ENCODE results near the gene INTS15. TPM values are rescaled to one million over a fixed set of nuclear protein-coding genes. Genes with fewer than 3 reads are reported as not detected.
A peak's percentile ranks its signal among the peaks of the same experiment; 100 is the strongest.
"Not testable (repeated sequence)": the region's sequence is repeated elsewhere in the genome, so short reads cannot be mapped to it uniquely, and the experiment has no call there.

INTS15 gene
- total RNA-seq, 1 donor from 2014 or later = 26.2 TPM

GRCh38 chr7:6616854-6617643 lies 27.2 kb downstream of the INTS15 start:
- DNase-seq (ENCODE audit: low read depth) = no peak

GRCh38 chr7:6618621-6619020 lies 28.8 kb downstream of the INTS15 start:
- DNase-seq (ENCODE audit: low read depth) = no peak

- DNase-seq (ENCODE audit: low read depth) = no peak
Measured at GRCh38 chr7:6619961-6620360, 30.1 kb downstream of the INTS15 start.

- DNase-seq (ENCODE audit: low read depth) = peak; percentile 11
Measured at GRCh38 chr7:6621195-6622133, 31.6 kb downstream of the INTS15 start.

GRCh38 chr7:6622134-6622710 lies 32.4 kb downstream of the INTS15 start:
- DNase-seq (ENCODE audit: low read depth) = no peak

GRCh38 chr7:6623589-6624245 lies 33.9 kb downstream of the INTS15 start:
- no peak for DNase-seq (ENCODE audit: low read depth)

GRCh38 chr7:6624246-6624611 lies 34.4 kb downstream of the INTS15 start:
- DNase-seq (ENCODE audit: low read depth) = no peak

- no peak for DNase-seq (ENCODE audit: low read depth)
Measured at GRCh38 chr7:6628045-6628444, 38.2 kb downstream of the INTS15 start.

GRCh38 chr7:6630007-6630849 lies 40.4 kb downstream of the INTS15 start:
- DNase-seq (ENCODE audit: low read depth) = no peak

- no peak for DNase-seq (ENCODE audit: low read depth)
Measured at GRCh38 chr7:6631605-6632004, 41.8 kb downstream of the INTS15 start.

GRCh38 chr7:6634021-6634420 lies 44.2 kb downstream of the INTS15 start:
- no peak for DNase-seq (ENCODE audit: low read depth)

GRCh38 chr7:6634971-6635370 lies 45.1 kb downstream of the INTS15 start:
- not testable (repeated sequence) for DNase-seq (ENCODE audit: low read depth)

- DNase-seq (ENCODE audit: low read depth) = peak; percentile 70
Measured at GRCh38 chr7:6636741-6637543, 47.1 kb downstream of the INTS15 start, which contains the start of gene ZNF316. ZNF316 (plus strand) TSS chr7:6637318; CDS start chr7:6642410, 5,092 bp downstream.

GRCh38 chr7:6637544-6638229 lies 47.9 kb downstream of the INTS15 start:
- DNase-seq (ENCODE audit: low read depth) = peak; percentile 57

GRCh38 chr7:6639032-6639431 lies 49.2 kb downstream of the INTS15 start:
- no peak for DNase-seq (ENCODE audit: low read depth)

- no peak for DNase-seq (ENCODE audit: low read depth)
Measured at GRCh38 chr7:6639627-6640026, 49.8 kb downstream of the INTS15 start.

GRCh38 chr7:6640246-6640721 lies 50.5 kb downstream of the INTS15 start:
- DNase-seq (ENCODE audit: low read depth) = peak; percentile 8

- no peak for DNase-seq (ENCODE audit: low read depth)
Measured at GRCh38 chr7:6641305-6642035, 51.6 kb downstream of the INTS15 start.
